GM19023 (cell line): ENCODE measurements around the gene SYT7.
"Not testable (repeated sequence)": the region's sequence is repeated elsewhere in the genome, so short reads cannot be mapped to it uniquely, and the experiment has no call there.

ENCODE experiments used
- ATAC-seq: cut with Tn5 transposase; IDR thresholded peaks from one replicate; pipeline ENCODE4 v1.9.1; 2021; ENCODE audit warnings: mild to moderate bottlenecking, moderate library complexity; ENCODE audit not compliant: unreplicated experiment

The SYT7 gene, protein sequence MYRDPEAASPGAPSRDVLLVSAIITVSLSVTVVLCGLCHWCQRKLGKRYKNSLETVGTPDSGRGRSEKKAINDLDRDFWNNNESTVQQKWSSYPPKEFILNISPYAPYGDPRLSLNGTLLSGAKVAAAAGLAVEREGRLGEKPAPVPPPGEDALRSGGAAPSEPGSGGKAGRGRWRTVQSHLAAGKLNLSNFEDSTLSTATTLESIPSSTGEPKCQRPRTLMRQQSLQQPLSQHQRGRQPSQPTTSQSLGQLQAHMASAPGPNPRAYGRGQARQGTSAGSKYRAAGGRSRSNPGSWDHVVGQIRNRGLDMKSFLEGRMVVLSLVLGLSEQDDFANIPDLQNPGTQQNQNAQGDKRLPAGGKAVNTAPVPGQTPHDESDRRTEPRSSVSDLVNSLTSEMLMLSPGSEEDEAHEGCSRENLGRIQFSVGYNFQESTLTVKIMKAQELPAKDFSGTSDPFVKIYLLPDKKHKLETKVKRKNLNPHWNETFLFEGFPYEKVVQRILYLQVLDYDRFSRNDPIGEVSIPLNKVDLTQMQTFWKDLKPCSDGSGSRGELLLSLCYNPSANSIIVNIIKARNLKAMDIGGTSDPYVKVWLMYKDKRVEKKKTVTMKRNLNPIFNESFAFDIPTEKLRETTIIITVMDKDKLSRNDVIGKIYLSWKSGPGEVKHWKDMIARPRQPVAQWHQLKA

DNA sequence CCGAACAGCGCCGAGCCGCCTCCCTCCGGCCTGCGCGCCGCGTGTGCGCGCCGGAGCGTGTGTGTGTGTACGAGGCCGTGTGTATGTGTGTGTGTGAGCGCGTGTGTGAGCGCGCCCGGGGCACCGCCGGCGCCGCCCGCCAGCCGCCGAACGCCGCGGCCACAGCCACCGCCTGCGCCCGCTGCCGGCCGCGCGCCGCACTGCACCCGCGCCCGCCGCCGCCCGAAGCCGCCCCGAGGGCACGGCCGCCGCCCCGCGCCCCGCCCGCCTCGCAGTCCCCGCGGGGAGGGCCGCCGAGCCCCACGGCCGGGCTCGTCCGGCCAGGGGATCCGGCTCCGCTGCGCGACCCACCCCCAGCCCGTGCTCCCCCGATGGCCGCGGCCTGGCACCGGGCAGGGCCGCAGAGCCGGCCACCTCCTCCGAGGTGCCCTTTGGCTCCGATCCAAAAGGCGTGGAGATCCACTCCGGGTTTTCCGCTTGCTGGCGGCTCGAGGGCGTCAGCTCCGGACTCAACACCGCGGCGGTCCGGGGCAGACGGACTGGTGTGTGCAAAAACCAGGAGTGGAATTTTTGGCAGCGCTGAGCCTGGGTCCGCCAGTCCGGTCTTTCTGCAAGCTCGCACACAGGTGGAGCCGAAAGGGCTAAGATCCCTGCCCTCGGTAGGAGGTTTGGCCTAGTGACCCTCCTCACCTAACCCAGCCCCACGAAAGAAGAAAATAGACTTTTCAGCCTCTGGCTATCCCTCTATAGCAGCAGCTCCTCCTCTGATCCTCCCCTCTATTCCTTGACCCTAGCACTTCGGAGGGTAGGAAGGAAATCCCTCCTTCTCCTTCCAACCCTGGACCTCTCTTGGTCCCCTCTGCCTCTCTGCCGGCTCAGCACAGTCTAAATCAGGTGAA, at the start of gene SYT7:
SYT7 (minus strand) TSS at position 47 of the 899 bp plus-strand sequence. CDS start 256 bp downstream, outside the sequence.
- ATAC-seq, result peak; percentile 84

DNA sequence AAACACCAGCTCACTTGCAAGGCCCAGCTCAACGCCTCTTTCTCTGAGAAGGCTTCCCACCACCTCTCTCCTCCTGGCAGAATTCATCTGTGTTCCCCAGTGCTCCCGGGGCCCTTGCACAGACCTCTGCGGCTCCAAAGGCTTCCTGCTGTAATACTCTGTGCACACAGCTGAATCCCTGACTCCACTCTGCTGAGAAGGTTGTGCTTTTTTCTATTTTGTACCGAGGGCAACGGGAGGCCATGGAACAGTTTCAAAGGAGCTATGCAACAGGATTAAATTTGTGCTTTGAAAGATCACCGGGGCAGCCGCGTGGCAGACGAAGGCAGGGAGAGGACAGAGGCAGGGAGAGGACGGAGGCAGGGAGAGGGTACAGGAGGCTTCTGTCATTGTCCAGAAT, 49.2 kb upstream of the SYT7 start:
- no peak for ATAC-seq

DNA sequence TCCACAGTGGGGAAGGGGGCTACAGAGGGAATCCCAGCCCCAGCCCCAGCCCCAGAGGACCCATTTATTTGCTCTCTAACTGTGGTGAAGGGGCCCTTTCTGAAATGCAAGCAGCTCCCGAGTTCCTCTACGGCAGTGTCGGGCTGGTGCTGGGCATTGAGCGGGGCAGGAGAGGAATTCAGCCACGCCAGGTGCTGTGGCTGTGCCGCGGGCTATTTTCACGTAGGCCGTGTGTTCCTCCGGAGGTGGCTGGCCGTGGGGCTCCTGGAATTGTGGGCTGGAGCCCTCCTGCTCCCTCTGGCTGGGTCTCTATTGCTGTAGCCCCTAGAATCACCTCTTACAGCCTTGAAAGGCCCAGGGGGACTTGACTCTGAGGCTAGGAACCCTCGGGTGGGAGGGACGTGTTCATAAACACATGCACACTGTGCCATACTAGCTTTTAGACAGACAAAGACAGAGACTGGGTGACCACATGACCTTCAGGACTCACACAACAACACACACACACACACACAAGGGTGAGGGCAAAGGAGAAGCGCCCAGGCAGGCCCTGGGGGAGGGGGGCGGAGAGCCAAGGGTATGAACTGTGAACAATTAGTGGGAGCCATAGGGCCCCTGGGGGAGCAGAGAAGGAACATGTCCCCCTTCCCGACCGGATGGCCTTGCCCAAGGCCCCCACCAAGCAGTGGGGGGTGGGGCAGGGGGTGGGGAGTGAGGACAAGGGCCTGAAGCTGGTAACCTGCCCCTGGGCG, 48.4 kb upstream of the SYT7 start:
- no peak for ATAC-seq

DNA sequence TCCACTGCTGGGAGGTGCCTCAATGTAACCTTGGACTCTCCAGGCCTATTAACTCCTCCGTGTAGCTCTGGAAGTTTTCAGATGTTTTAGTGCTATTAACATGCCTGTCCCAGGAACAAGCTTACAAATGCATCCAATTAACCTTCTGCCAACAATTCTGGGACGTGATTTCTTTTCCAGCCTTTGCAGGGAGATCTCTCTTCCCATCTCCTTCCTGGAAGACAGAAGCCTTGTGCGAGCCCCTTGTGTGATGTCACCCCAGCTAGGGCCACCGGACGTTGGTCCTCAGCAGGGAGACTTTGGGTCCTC, 47.7 kb upstream of the SYT7 start:
- no peak for ATAC-seq

DNA sequence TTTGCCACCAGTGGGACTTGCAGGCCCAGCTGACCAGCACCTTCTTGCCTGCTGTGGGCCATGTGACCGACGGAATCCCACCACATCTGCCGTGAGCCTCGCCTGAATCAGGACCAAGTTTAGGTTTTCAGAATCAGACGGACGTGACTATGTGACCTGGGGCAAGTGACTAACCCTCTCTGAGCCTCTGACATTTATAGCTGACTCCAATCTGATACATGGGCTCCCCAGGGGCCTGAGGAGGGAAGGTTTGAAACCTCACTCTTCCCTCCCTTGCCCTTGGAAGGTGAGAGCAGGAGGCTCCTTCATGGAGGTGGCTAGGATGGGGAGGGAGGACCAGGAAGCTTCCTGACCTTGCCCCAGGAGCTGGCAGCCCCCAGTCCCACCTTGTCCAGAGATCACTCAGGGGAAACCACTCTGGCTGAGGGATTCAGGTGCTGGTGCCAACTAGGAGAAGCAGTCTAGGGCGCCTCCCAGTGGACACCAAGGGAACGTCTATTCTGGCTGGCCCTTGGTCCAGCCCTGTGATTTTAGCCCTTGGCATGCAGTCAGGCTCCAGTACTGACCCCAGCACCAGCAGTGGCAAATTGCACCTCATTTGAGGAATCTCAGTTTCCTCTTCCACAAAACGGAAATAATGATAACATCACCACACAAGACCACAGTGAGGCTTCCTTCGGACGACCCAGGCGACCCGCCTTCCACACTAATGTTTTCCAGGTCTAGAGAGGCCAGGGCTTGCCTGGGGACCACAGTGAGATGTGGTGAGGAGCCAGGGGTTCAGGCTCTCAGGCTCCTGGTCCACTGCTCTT, 47.2 kb upstream of the SYT7 start:
- ATAC-seq, result no peak

DNA sequence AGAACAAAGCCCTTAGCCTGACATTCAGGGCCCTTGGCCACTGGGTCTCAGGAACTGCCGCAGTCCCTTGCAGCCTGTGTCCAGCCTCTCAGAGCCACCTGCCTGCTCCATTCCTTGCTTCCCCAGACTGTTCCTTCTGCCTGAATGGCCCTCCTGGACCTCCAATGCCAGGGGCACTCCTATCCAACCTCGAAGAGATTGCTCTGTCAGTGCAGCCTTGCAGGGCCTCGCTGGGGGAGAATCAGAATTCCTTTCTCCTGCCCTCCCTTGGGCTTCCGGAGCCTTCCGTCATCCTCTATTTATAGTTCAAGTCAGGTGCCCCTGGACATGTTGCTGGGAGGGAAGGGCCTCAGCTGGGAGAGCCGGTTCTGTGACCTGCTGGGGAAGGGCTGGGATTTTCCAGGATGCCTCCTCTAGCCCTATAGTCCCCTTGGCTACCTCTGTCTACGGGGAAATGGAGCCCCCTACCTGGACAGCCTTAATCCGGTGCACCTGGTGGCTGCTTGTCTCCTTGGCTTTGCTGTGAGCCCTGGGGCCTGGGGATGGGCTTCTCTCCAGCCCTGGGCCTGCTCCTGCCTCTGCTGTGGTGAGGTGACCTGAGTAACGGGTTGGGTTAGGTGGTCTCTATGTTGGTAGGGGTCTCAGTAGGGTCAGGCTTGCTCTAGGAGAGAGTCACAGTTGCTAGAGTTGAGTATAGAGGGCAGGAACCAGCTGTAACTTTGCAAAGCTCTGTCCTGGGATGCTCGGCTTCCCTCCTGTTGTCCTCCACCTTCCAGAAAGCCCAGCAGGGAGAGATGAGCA, 45.9 kb upstream of the SYT7 start:
- ATAC-seq, result no peak

DNA sequence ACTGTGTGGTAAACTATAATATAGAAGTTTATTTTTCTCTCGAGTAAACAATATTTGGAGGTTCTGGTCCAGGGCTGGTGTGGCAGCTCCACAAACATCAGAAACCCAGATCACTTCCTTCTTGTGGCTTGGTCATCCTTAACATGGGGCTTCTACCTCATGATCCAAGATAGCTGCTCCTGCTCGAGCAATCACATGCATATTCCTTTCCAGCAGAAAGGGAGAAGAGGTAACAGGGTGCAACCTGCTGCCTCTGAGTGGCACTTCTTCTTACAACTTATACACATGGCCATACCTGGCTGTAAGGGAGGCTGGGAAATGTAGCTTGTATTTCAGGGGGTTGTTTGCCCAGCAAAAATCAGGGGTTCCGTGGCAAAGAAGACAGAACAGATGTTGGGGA, 44.6 kb upstream of the SYT7 start:
- ATAC-seq, result no peak

DNA sequence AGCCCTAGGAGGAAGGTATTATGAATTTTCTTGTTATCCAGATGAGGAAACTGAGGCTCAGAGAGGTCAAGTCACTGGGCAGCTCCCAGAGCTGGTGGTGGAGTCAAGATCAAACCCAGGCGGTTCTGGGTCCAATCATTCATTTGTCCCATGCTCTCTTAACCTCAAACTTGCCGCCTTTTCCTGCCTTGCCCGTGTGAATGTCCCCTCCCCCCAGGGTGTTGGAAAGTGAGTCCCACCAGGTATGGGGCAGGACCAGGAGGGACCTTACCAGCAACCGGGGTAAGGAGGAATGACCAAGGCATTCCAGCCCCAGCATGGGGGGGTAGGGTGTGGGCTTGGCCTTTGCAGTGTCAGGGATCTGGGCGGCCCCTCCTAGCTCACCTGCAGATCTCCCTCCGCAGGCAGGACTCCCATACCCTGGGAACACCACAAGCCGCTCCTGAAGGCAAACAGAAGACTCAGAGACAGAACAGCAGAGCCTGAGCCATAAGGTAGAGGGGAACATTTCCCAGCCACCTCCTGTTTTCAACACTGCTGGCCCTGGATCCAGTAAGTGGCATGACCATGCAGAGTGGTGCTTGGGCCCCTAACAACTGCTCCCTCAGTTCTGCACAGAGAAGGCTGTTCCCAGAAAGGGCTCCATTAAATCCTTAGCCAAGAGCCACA, 41.2 kb upstream of the SYT7 start:
- ATAC-seq, result no peak

DNA sequence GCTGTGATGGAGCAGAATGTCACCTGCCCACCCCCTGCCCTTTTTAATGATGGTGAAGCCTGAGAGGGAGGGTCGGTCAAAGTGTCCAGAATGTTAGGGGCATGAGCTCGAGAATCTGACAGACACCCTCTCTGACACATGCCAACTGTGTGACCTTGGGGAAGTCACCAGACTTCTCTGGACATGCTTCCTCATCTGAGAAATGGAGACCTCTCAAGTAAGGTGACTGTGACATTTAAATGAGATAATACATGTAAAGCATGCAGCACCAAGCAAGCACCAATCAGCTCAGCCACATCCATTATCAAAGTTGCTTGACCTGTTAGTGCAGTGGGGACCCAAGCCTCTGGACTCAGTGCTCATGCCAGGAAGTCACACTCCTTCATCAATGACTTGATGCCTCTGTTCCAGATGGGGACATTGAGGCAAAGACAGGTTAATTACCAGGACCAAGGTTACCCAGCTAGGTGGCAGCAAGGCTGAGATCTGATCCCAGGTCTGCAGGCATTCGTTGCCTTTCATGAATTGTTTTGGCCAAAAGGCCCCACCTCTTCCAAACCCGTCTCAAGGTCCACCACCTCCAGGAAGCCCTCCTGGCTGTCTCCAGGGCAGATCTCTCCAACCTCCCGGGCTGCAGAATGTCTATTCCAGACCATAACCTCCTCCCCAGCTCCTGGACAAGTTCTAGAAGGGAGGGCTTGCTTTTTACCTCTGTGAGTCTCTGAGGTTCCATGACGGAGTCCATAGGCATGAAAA, 38.8 kb upstream of the SYT7 start:
- ATAC-seq, result no peak

DNA sequence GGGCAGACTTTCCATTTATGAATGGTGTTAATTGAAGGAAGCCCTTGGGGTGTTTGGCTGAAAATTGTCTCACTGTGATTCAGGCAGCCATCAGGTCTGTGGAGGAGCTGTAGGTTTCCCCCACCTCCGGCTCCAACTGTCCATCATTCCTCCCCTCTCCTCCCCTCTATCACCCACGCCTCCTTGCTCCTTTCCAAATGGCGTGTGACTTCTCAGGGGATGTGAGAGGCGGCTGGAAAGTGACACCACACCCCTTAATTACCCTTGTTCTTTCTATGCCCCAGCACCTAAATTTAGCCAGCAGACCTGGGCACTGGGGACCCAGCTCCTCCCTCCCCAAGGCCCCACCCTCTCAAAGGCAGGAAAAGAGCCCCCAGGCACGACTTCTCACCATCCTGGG, 38.1 kb upstream of the SYT7 start:
- no peak for ATAC-seq

DNA sequence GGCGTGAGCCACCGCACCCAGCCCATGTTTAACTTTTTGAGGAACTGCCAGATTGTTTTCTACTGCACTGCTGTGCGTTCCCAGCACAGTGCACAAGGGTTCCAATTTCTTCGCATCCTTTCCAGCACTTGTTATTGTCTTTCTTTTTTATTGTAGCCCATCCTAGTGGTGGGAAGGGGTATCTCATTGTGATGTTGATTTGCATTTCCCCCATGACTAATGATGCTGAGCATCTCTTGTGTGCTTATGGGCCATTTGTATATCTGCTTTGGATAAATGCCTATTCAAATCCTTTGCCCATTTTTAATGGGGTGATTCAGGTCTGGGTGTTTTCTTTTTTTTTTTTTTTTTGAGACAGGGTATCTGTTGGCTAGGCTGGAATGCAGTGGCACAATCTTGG, 36.6 kb upstream of the SYT7 start:
- no peak for ATAC-seq

DNA sequence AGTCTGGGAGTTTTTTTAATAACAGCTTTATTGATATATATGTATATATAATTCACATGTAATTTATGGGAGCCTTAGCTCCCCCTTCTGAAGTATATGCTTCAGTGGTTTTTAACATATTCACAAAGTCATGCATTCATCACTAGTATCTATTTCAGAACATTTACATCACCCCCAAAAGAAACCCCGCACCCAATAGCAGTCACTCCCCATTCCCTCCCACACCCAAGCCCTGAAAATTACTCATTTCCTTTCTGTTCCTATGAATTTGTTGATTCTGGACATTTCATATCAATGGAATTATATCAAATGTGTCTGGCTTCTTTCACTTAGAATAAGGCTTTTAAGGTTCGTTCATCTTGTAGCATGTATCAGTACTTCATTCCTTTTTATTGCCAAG, 35.6 kb upstream of the SYT7 start:
- ATAC-seq, result no peak

DNA sequence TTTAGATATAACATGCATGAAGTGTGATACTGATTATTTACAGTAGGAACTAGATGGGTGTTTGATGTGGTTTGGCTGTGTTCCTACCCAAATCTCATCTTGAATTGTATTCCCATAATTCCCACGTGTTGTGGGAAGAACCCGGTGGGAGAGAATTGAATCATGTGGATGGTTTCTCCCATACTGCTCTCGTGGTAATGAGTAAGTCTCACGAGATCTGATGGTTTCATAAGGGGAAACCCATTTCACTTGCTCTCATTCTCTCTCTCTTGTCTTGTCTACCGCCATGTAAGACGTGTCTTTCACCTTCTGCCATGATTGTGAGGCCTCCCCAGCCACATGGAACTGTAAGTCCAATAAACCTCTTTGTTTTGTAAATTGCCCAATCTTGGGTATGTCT, 33.9 kb upstream of the SYT7 start:
- ATAC-seq, result not testable (repeated sequence)

DNA sequence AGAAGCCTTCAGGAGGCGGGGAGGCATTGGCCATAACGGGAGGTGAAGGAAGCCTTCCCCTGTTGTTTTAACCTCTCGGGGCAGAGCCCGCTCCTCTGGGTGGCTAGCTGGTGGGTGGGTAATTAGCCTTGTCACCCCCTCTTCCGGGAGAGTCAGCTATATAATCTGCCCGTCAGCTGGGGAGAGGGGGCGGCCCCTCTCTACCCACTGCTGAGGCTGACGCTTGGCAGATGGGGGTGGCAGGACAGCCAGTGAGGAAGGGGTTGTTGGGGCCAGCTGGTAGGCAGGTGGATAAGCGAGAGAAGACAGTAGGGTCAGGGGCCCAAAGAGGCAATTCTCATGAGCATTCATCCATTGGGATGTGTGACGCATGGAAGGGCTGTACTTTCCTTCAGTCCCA, 33.0 kb upstream of the SYT7 start:
- no peak for ATAC-seq

DNA sequence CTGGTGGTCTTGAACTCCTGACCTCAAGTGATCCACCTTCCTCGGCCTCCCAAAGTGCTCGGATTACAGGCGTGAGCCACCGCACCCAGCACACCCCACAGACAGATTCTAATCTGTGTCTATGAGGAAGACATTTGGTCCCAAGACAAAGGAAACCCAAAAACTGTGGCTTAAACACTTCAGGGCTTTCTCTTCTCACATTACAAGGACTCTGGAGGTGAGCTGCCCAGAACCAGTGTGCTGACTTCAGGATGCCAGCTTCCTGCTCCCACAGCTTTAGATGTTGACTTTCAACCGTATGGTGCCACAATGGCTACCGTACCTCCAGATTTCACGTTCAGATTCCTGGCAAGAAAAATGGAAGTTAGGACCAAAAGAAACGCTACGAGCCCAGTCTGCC, 32.2 kb upstream of the SYT7 start:
- ATAC-seq, result no peak

DNA sequence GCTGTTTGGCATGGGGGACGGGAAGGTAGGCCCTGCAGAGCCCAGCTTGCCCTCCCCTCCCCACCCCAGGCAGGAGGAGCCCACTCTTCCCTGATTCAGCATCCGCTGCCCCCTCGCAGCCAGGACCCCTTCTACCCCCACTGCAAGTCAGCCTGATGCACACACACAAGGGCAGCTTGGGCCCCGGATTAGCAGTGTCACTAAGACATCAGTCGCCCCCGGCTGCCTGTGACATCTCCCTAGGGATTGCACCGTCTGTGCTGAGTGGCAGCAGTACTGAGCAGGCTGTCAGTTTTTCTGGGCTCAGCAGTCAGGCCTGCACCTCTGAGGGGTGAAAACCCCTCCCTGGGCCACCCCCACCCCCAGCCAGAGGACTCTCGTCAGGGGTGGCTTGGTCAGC, 30.4 kb upstream of the SYT7 start:
- no peak for ATAC-seq

DNA sequence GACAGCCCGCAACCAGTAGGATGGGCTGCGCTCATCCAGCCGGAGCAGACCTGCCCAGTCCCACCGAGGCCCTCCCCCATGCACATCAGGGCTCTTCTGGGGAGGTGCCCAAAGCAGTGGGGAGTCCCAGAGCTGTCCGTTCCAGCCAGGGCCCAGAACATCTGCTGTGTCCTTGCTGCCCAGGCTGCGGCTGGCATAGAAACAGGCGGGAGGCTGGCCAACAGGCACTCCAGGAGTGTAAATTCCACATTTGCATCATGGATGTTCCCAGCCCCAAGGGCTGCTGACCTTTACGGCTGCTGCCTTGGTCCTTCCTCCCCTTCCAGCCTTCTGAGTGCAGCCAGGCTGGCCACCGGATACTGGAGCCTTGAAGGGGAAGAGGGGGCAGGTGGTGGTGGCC, 30.0 kb upstream of the SYT7 start:
- no peak for ATAC-seq

DNA sequence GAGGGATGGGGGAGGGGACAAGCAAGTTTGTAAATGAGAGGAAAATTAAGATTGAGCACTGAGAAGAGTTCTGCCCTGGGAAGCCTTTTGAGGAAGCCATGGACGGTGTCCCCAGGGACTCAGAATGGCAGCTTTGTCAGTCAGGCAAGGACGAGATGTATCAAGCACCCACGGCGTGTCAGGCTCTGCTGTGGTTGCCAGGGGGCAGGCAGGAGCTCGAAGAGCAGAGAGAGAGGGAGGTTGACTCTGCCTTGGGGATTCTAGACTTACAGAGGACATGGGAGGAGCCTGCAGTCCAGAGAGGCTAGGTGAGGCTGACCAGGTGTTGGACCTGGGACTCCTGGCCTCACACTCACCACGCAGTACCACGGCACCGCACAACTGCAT, 29.1 kb upstream of the SYT7 start:
- ATAC-seq, result no peak
